Stomach (tissue), 9 donors: ENCODE data around the gene MBNL2. TPM values are rescaled to one million over a fixed set of nuclear protein-coding genes. Genes with fewer than 3 reads are reported as not detected.
"Not testable (repeated sequence)": the region's sequence is repeated elsewhere in the genome, so short reads cannot be mapped to it uniquely, and the experiment has no call there.

ENCODE experiments used
- DNase-seq, 2 donors: peaks; one replicate each; pipeline versions ENCODE4 v3.0.0 to v3.0.0-alpha.2; 2013 to 2019
- H3K27ac ChIP-seq, 5 donors: fragments of 200-600 bp in 4 of 5; sonication (generic) in 4 of 5; one replicate each; pipeline ENCODE4 v1.5.1; 2013 to 2019; ENCODE audit warnings: mild to moderate bottlenecking in 1 of 5, moderate library complexity in 1 of 5
- H3K27me3 ChIP-seq, 3 donors: fragments of 200-600 bp; sonication (generic); one replicate each; pipeline ENCODE4 v1.5.1; 2017 to 2019; ENCODE audit warnings: mixed run types in 1 of 3
- H3K36me3 ChIP-seq, 4 donors: fragments of 200-600 bp; sonication (generic); 1 replicate in 3 of 4; 2 replicates in 1 of 4; pipeline ENCODE4 v1.5.1; 2016 to 2019
- H3K4me1 ChIP-seq, 4 donors: fragments of 200-600 bp; sonication (generic); one replicate each; pipeline ENCODE4 v1.5.1; 2016 to 2019
- H3K4me3 ChIP-seq, 4 donors: fragments of 200-600 bp; sonication (generic) in 3 of 4; one replicate each; pipeline ENCODE4 v1.5.1; 2016 to 2019; ENCODE audit warnings: mild to moderate bottlenecking in 1 of 4
- H3K9me3 ChIP-seq, 4 donors: fragments of 200-600 bp; sonication (generic); one replicate each; pipeline ENCODE4 v1.5.1; 2016 to 2019
- EP300 ChIP-seq: sonication (generic); formaldehyde crosslinking; IDR thresholded peaks from one replicate; pipeline ENCODE4 v1.6.1; 2017; ENCODE audit warnings: antibody characterized with exemption
- POLR2A ChIP-seq, 4 donors: fragments of 450-650 bp; IDR thresholded peaks; one replicate each; pipeline ENCODE4 v1.6.1; 2016; ENCODE audit warnings: antibody characterized with exemption in 4 of 4, control low read depth in 2 of 4, mild to moderate bottlenecking in 1 of 4, moderate library complexity in 1 of 4
- POLR2AphosphoS5 ChIP-seq, 3 donors: sonication (generic); formaldehyde crosslinking; IDR thresholded peaks; one replicate each; pipeline ENCODE4 v1.6.1; 2016; ENCODE audit warnings: antibody characterized with exemption in 3 of 3
- WGBS, 5 donors: extraction: QIAGEN DNeasy Blood & Tissue Kit in 3 of 5; methylation state at CpG; one replicate each; pipeline versions ENCODE4 v1.1.5 to v1.1.7; 2013 to 2018; 5-methylcytosine and 5-hydroxymethylcytosine counted together
- intact Hi-C: fragments of 100-400 bp; cut with DNase I; formaldehyde crosslinking; loops from one replicate; pipeline ENCODE4 v1.15.1; 2023; ENCODE audit warnings: low total_unique reads
- polyA plus RNA-seq, 3 donors: library from polyadenylated mRNA; stranded (reverse); fragments of 200-250 nt; gene quantifications; one replicate each; pipeline ENCODE4 v1.2.3, GENCODE V29; 2013
- total RNA-seq, 5 donors: library from RNA; depleted of rRNA; stranded (reverse); fragments of >200 nt; gene quantifications; one replicate each; pipeline versions ENCODE4 v1.1.0 to v1.2.3, GENCODE V29; 2014 to 2016
- TF ChIP-seq, protein P1 (sequence below), 7 experiments: fragments of 450-650 bp in 4 of 7; fragments of 200-600 bp in 3 of 7; sonication (generic) in 3 of 7; IDR thresholded peaks; one replicate each; pipeline ENCODE4 v1.5.1; 2016 to 2019; ENCODE audit warnings: antibody characterized with exemption in 7 of 7, control low read depth in 2 of 7, mild to moderate bottlenecking in 1 of 7
- donor health status: healthy with polysubstance abuse.
- donor health status: Bipolar disorder and iron deficiency.
- donor health status: healthy.

The MBNL2 gene
- total and polyA plus RNA-seq, 8 donors: 8.3 to 74.5 (median 25.6) TPM

DNA sequence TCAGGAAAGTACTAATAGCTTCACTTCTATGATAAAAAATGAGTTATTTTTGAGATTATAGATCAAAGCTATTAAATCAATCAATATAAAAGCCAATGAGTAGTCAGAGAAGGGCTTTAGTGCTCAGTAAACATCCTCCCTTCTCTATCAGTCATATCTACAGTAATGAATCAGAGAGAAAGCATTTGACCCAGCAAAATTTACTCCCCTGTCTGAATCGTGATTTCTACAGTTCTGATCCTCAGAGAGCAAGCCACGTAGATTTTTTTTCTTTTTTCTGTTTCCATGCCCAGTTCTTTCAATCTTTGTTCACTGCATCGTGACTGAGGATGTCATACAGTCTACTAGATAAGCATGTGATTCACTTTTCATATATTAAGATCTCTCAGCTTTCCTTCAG lies 16.2 kb upstream of the MBNL2 start:
- H3K27ac ChIP-seq: no peak overlapping the region
- no peak overlapping the region for H3K4me3 ChIP-seq
- WGBS, 5 donors: 13 to 26% (median 21%) methylated on average over 3 of the region's 3 CpGs
- intact Hi-C loops: no loop called here
- H3K4me1 ChIP-seq: peaks cover 0 to 9% (median 3%) of the 10 kb centered on the region in 4 donors
- no peaks in the 10 kb centered on the region for H3K36me3 ChIP-seq
- no peaks in the 10 kb centered on the region for H3K27me3 ChIP-seq
- no peaks in the 10 kb centered on the region for H3K9me3 ChIP-seq
- DNase-seq: no peak
- no peak for TF ChIP-seq EP300
- TF ChIP-seq POLR2AphosphoS5 (IDR thresholded peaks at IDR 0.05): no peak
- TF ChIP-seq, protein P1, sequence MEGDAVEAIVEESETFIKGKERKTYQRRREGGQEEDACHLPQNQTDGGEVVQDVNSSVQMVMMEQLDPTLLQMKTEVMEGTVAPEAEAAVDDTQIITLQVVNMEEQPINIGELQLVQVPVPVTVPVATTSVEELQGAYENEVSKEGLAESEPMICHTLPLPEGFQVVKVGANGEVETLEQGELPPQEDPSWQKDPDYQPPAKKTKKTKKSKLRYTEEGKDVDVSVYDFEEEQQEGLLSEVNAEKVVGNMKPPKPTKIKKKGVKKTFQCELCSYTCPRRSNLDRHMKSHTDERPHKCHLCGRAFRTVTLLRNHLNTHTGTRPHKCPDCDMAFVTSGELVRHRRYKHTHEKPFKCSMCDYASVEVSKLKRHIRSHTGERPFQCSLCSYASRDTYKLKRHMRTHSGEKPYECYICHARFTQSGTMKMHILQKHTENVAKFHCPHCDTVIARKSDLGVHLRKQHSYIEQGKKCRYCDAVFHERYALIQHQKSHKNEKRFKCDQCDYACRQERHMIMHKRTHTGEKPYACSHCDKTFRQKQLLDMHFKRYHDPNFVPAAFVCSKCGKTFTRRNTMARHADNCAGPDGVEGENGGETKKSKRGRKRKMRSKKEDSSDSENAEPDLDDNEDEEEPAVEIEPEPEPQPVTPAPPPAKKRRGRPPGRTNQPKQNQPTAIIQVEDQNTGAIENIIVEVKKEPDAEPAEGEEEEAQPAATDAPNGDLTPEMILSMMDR (IDR thresholded peaks at IDR 0.05): no peak
- TF ChIP-seq POLR2A (IDR thresholded peaks at IDR 0.05): no peak

DNA sequence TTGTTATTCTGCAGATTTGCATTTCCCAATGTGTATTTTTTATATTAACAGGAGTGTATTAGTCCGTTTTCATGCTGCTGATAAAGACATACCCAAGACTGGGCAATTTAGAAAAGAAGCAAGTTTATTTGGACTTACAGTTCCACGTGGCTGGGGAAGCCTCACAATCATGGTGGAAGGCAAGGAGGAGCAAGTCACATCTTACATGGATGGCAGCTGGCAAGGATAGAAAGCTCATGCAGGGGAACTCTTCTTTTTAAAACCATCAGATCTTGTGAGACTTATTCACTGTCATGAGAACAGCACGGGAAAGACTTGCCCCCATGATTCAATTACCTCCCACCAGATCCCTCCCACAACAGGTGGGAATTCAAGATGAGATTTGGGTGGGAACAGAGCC lies 14.9 kb upstream of the MBNL2 start:
- H3K27ac ChIP-seq, H3K4me3 ChIP-seq, H3K36me3 ChIP-seq, H3K27me3 ChIP-seq, DNase-seq, intact Hi-C loops, H3K9me3 ChIP-seq: not testable (repeated sequence)
- WGBS, 5 donors: 83 to 93% (median 87%) methylated on average over 3 of the region's 3 CpGs
- H3K4me1 ChIP-seq: peaks cover 0 to 18% (median 9%) of the 10 kb centered on the region in 4 donors

DNA sequence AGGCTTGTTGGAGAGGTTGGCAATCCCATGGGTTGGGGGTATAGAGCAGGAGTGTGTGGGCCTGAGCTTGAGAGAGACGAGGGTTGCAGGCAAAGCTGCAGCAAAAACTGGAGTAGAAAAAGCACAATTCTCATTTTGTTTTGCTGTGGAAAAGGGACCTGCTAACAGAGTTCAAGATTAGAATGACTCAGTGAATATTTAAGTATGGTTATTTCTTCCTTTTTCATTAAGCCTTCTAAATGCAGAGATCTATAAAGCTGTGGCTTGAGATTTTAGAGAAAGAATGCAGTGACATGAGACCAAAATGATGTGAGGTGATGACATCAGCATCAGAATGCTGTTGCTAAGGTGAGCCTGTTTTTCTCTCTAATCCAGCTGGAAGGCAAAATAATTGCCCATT lies 10.8 kb upstream of the MBNL2 start:
- no peaks in the 10 kb centered on the region for H3K27me3 ChIP-seq
- H3K27ac ChIP-seq: no peak overlapping the region
- no peak for DNase-seq
- TF ChIP-seq EP300 (no peak), POLR2A (IDR thresholded peaks at IDR 0.05) (no peak), POLR2AphosphoS5 (IDR thresholded peaks at IDR 0.05) (no peak)
- TF ChIP-seq, protein P1 (IDR thresholded peaks at IDR 0.05): no peak
- WGBS, 5 donors: 81 to 97% (median 92%) methylated on average over 1 of the region's 1 CpG
- H3K4me1 ChIP-seq: peaks cover 0 to 16% (median 7%) of the 10 kb centered on the region in 4 donors
- H3K36me3 ChIP-seq: no peaks in the 10 kb centered on the region
- no peaks in the 10 kb centered on the region for H3K9me3 ChIP-seq
- intact Hi-C loops: loop anchor here (10.0 kb wide), 1 partner anchor 134 kb away; no protein-coding TSS in a partner anchor
- H3K4me3 ChIP-seq: no peak overlapping the region

DNA sequence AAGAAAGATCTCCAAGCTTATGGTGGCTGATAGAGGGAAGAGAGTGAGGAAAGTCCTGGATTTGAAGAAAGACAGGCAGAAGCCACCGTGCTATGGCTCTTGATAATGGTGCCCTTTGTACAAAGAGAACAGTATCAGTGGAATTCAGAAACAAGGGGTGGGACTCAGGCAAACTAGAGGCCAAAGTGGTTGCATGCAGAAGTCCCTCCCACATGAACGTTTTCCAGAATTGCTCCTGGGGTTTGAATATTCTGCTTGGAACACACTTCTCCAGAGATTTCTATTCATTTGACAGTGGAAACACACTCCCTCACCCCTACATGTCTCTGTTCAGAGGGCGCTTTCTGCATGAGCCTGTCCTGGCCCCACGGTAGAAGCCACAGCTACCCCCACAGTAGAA lies 10.1 kb upstream of the MBNL2 start:
- Histone ChIP-seq H3K4me1 (peaks cover 0 to 16% (median 7%) of the 10 kb centered on the region in 4 donors), H3K9me3 (no peaks in the 10 kb centered on the region), H3K4me3 (no peak overlapping the region), H3K27ac (no peak overlapping the region), H3K27me3 (no peaks in the 10 kb centered on the region), H3K36me3 (no peaks in the 10 kb centered on the region)
- no peak for DNase-seq
- TF ChIP-seq, protein P1 (IDR thresholded peaks at IDR 0.05): no peak
- no peak for TF ChIP-seq POLR2A (IDR thresholded peaks at IDR 0.05)
- TF ChIP-seq EP300: no peak
- TF ChIP-seq POLR2AphosphoS5 (IDR thresholded peaks at IDR 0.05): no peak
- 59 to 82% (median 68%) methylated on average over 4 of the region's 4 CpGs for WGBS, 5 donors
- intact Hi-C loops: loop anchor here (10.0 kb wide), 1 partner anchor 133 kb away; no protein-coding TSS in a partner anchor

DNA sequence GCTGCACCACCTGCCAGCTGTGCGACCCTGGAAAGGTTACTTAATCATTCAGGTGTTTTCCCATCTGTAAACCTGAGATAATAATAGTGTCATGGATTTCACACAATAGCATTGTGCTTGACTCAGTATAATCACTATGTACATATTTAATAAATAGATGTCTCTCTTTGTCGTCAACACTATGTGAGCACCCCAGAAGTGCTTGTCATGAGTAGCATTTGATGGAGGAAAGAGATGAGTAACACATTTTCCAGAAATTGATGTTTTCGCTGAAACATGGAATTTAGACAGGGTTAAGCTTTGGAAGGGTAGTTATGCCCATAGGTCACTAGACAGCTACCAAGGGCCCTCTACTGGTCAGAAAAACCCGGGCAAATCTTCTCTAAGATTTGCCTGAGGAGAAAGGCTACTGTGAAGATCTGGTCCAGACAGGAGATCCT lies 9.5 kb upstream of the MBNL2 start:
- Histone ChIP-seq H3K4me1 (peaks cover 0 to 16% (median 7%) of the 10 kb centered on the region in 4 donors), H3K36me3 (no peaks in the 10 kb centered on the region), H3K27ac (no peak overlapping the region), H3K4me3 (no peak overlapping the region), H3K9me3 (no peaks in the 10 kb centered on the region), H3K27me3 (no peaks in the 10 kb centered on the region)
- DNase-seq: peak in 1 of 2 donors; percentile 42
- 28 to 49% (median 39%) methylated on average over 4 of the region's 4 CpGs for WGBS, 5 donors
- TF ChIP-seq POLR2A (IDR thresholded peaks at IDR 0.05) (no peak), POLR2AphosphoS5 (IDR thresholded peaks at IDR 0.05) (no peak), EP300 (no peak)
- TF ChIP-seq, protein P1 (IDR thresholded peaks at IDR 0.05): peak in 4 of 7 experiments; percentile 32 to 50 (median 44)
- intact Hi-C loops: loop anchor here (10.0 kb wide), 1 partner anchor 132 kb away; no protein-coding TSS in a partner anchor
